ENCODE measurements around the gene PSMA6. TPM values are rescaled to one million over a fixed set of nuclear protein-coding genes. Genes with fewer than 3 reads are reported as not detected.

Gene PSMA6
- total and polyA plus RNA-seq, 2 of the 13 experiments (the other 11 are each of a cell fraction or from before 2014, with no cell fraction given), result 525 to 1,109 TPM

- in situ Hi-C loops (cut with HindIII; ENCODE audit: extremely low pct_ligation_motif_present, low pct_unique_long_range_greater_than_20kb) (no loop called here), intact Hi-C loops (cut with micrococcal nuclease; ENCODE audit: unreplicated experiment) (no loop called here)
- Histone ChIP-seq H3K4me3 (replicated peaks in 1 of 3; ENCODE audit: insufficient read depth in 1 of 3, low read depth in 2 of 3, low read length in 3 of 3) (no peak overlapping the region), H3K79me2 (ENCODE audit: insufficient read depth, low read length) (no peaks in the 10 kb centered on the region), H3K9ac (ENCODE audit: insufficient read depth, low read depth, low read length) (no peak overlapping the region), H3K27ac (ENCODE audit: extremely low read length, insufficient read depth, low read length) (no peak overlapping the region), H3K9me3 (ENCODE audit: low read length) (no peaks in the 10 kb centered on the region), H3K36me3 (replicated peaks in 1 of 2; ENCODE audit: control insufficient read depth in 1 of 2, insufficient read depth in 2 of 2, low read length in 2 of 2) (peaks cover 21 to 49% of the 10 kb centered on the region in 2 experiments), H3K27me3 (ENCODE audit: control insufficient read depth in 1 of 2, insufficient read depth in 2 of 2, low read length in 2 of 2) (no peaks in the 10 kb centered on the region), H2AFZ (ENCODE audit: low read length) (no peak overlapping the region), H4K20me1 (ENCODE audit: insufficient read depth, low read length) (no peaks in the 10 kb centered on the region), H3K4me2 (ENCODE audit: low read depth, low read length) (no peak overlapping the region), H3K4me1 (ENCODE audit: insufficient read depth, low read length) (peaks cover 6% of the 10 kb centered on the region; the same call in 1 of the 2 replicates)
- CTCF ChIA-PET (ENCODE audit: low intra/inter-chr PET ratio, low total read pairs), result no interaction called here
- DNase-seq (ENCODE audit: low spot score), result no peak
- BruUV-seq (replicated peaks), result no TSS peak
- ATAC-seq, result no peak
- no peak for FAIRE-seq
- TF ChIP-seq ZFP37 (CRISPR knock-in tag; IDR thresholded peaks at IDR 0.05; ENCODE audit: borderline replicate concordance), result no peak
- no peak for TF ChIP-seq UBTF (CRISPR knock-in tag; IDR thresholded peaks at IDR 0.05)
- TF ChIP-seq, protein P1, sequence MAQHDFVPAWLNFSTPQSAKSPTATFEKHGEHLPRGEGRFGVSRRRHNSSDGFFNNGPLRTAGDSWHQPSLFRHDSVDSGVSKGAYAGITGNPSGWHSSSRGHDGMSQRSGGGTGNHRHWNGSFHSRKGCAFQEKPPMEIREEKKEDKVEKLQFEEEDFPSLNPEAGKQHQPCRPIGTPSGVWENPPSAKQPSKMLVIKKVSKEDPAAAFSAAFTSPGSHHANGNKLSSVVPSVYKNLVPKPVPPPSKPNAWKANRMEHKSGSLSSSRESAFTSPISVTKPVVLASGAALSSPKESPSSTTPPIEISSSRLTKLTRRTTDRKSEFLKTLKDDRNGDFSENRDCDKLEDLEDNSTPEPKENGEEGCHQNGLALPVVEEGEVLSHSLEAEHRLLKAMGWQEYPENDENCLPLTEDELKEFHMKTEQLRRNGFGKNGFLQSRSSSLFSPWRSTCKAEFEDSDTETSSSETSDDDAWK (CRISPR knock-in tag; IDR thresholded peaks at IDR 0.05), result no peak
- no peak for TF ChIP-seq HBP1 (CRISPR knock-in tag; IDR thresholded peaks at IDR 0.05; ENCODE audit: low read depth)
- TF ChIP-seq NR0B2 (CRISPR knock-in tag; IDR thresholded peaks at IDR 0.05), result no peak
- TF ChIP-seq MEIS1 (CRISPR knock-in tag; IDR thresholded peaks at IDR 0.05; ENCODE audit: borderline replicate concordance), result no peak
- TF ChIP-seq CAMTA2 (CRISPR knock-in tag; IDR thresholded peaks at IDR 0.05; ENCODE audit: borderline replicate concordance), result no peak
- TF ChIP-seq, protein P2, sequence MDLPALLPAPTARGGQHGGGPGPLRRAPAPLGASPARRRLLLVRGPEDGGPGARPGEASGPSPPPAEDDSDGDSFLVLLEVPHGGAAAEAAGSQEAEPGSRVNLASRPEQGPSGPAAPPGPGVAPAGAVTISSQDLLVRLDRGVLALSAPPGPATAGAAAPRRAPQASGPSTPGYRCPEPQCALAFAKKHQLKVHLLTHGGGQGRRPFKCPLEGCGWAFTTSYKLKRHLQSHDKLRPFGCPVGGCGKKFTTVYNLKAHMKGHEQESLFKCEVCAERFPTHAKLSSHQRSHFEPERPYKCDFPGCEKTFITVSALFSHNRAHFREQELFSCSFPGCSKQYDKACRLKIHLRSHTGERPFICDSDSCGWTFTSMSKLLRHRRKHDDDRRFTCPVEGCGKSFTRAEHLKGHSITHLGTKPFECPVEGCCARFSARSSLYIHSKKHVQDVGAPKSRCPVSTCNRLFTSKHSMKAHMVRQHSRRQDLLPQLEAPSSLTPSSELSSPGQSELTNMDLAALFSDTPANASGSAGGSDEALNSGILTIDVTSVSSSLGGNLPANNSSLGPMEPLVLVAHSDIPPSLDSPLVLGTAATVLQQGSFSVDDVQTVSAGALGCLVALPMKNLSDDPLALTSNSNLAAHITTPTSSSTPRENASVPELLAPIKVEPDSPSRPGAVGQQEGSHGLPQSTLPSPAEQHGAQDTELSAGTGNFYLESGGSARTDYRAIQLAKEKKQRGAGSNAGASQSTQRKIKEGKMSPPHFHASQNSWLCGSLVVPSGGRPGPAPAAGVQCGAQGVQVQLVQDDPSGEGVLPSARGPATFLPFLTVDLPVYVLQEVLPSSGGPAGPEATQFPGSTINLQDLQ (CRISPR knock-in tag; IDR thresholded peaks at IDR 0.05), result no peak
- no peak for TF ChIP-seq ZNF7 (CRISPR knock-in tag; IDR thresholded peaks at IDR 0.05)
- TF ChIP-seq U2AF2 (IDR thresholded peaks at IDR 0.05; ENCODE audit: low read depth, low read length), result no peak
- no peak for TF ChIP-seq DPF2 (CRISPR knock-in tag; IDR thresholded peaks at IDR 0.05; ENCODE audit: borderline replicate concordance, low read depth)
- TF ChIP-seq BATF2 (CRISPR knock-in tag; IDR thresholded peaks at IDR 0.05), result no peak
- no peak for TF ChIP-seq JUNB (CRISPR knock-in tag; IDR thresholded peaks at IDR 0.05; ENCODE audit: borderline replicate concordance)
- TF ChIP-seq ARNTL (CRISPR knock-in tag; IDR thresholded peaks at IDR 0.05), result no peak
- 67% methylated on average over 2 of the region's 2 CpGs for WGBS (ENCODE audit: low lambda C conversion rate)
- POLR2A ChIA-PET, result interaction anchor here (1.6 to 2.9 kb wide), 2 partner anchors 17 to 18 kb away, joined by 5 to 12 read pairs; partner anchors contain the start of gene PSMA6
Observed at GRCh38 chr14:35274805-35275204, 17.4 kb upstream of the PSMA6 start.
